GM18526 (cell line): ENCODE results near the gene FOXO1.

ENCODE experiments used
- POLR2A ChIP-seq: IDR thresholded peaks from 3 replicates; pipeline ENCODE4 v1.6.1; 2011; ENCODE audit not compliant: insufficient read length; ENCODE audit errors: extremely low read depth

FOXO1 gene

GRCh38 chr13:40626977-40627376, 39.5 kb downstream of the FOXO1 start:
- no peak for TF ChIP-seq POLR2A

DNA sequence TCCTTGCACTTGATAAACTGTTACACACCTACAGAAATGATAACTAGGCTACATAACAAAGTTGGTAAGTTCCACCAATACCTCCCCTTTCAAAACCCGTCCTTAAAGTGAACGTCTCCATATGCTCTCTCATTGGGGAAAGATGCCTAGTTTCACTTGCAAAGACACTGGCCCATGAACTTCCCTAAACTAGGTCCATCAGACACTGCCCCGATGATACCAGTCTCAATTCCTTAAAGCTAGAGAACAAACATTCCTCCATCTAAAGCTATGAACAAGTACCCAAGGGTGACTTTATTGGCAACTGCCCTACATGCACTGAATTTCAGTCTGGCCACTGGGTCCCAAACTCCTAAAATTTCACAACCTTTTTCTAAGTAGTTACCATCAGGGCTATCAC, 39.9 kb downstream of the FOXO1 start:
- TF ChIP-seq POLR2A = no peak

- no peak for TF ChIP-seq POLR2A
Observed at GRCh38 chr13:40624986-40625385, 41.5 kb downstream of the FOXO1 start.

- no peak for TF ChIP-seq POLR2A
Observed at GRCh38 chr13:40624383-40624782, 42.1 kb downstream of the FOXO1 start.

GRCh38 chr13:40622761-40623160, 43.7 kb downstream of the FOXO1 start:
- no peak for TF ChIP-seq POLR2A

- TF ChIP-seq POLR2A = no peak
Observed at GRCh38 chr13:40622246-40622645, 44.2 kb downstream of the FOXO1 start.

DNA sequence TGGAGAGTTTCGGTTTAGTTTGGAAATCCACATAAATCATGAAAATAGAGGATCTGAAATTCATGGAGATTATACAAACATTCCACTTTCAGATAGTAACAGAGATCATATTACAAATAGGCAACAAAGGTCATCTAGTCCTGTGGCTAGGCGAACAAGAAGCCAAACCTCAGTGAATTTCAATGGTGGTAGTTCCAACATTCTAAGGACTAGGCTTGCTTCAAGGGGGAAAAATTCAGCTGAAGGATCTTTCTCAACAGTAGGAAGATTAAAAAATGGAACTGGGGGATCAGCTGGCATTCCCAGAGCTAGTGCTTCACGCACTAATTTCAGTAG, 47.0 kb downstream of the FOXO1 start:
- no peak for TF ChIP-seq POLR2A

GRCh38 chr13:40618581-40619478, 47.6 kb downstream of the FOXO1 start:
- TF ChIP-seq POLR2A = no peak

DNA sequence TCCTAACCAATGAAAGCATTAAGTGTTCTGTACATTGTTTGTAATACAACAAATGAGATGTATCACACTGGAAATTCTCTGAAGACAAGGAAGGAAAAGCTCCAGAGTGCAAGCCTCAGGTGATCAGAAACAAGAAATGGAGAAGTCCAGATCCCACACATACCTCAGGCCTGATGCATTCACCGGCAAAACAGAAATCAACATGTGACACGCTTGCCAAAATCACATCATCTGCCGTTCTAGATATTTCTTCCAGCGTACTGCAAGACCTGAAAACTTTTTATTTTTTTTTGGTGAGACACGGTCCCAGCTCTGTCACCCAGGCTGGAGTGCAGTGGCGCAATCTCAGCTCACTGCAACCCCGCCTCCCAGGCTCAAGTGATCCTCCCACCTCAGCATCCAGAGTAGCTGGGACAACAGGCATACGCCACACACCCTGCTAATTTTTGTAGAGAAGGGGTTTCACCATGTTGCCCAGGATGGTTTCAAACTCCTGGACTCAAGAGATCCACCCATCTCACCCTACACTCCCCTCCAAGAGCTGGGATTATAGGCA, 48.6 kb downstream of the FOXO1 start:
- no peak for TF ChIP-seq POLR2A

- TF ChIP-seq POLR2A = no peak
Observed at GRCh38 chr13:40615619-40616018, 50.8 kb downstream of the FOXO1 start.

DNA sequence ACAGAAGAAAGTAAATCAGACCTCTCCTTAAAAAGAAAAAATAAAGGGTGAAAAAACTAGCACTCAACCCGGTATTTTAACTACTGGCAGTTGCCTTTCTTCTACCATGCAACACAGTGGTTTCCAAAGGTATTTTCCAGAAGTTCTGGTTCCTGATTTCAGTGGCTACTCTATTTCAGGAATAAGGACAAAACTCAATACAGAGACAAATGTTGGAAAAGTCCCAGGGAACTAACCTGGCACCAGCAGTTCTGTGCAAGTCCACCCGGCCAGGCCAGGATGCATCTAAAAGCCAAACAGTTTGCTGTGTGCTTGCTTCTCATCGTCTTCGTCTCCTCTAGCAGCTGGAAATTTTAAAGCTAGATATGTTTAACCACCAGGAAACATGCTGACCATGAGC, 52.5 kb downstream of the FOXO1 start:
- no peak for TF ChIP-seq POLR2A

DNA sequence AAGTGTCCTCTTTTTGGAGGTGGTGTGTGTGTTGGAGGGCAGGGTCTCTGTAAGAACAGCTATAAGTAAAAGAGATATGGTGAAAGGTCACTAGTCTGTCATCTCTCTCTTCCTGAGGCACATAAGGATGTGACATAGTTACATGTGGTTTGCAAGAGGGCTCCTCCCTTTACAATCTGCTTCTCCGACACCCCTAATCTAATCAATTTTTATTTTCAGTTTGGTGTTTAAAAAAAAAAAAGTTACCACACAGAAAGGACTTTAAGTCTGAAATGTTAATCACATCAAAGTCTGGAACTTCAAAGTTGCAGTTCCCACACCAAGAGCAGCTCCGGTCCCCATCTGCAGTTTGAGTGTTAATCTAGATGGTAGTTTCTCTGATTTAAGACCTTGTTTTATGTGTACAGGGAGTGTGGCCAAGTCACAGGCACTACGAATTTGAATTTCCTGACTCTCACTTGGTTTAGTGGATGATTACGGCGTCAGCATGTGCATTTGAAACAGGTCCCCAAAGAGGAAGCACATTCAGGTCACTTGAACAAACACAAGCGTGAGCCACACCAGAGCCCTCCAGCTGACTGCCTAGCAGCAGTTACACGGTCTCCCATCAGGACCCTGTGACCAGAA, 53.1 kb downstream of the FOXO1 start:
- TF ChIP-seq POLR2A = no peak

- no peak for TF ChIP-seq POLR2A
Observed at GRCh38 chr13:40612041-40612440, 54.4 kb downstream of the FOXO1 start.

DNA sequence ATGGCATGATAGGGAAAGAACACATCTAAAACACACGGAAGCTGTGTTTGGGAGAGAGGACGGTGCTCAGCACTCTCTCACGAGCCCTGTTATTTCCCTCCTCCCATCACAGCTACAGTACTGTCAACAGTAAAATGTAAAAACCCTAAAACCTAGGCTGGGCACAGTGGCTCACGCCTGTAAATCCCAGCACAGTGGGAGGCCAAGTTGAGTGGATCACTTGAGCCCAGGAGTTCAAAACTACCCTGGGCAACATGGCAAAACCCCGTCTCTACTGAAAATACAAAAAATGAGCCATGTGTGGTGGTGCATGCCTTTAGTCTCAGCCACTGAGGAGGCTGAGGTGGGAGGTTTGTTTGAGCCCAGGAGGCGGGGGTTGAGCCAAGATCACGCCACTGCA, 54.8 kb downstream of the FOXO1 start:
- TF ChIP-seq POLR2A = no peak

DNA sequence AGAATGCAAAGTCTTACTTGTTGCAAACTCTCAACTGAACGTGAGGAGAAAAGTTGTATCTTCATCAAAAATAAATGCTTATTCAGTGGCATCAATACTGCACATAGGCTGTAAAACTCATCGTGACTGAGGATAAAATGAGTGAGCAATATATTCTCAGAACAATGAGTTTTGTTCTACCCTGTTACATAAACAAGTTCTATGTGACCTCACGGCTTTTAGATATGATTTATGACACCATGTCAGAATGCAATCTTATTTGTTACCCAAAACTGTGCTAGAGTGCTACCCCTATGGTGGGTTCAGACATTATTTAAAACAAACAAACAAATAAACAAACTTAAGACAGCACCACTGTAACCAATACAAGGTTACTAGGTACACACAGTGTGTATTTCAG, 55.4 kb downstream of the FOXO1 start:
- TF ChIP-seq POLR2A = no peak

DNA sequence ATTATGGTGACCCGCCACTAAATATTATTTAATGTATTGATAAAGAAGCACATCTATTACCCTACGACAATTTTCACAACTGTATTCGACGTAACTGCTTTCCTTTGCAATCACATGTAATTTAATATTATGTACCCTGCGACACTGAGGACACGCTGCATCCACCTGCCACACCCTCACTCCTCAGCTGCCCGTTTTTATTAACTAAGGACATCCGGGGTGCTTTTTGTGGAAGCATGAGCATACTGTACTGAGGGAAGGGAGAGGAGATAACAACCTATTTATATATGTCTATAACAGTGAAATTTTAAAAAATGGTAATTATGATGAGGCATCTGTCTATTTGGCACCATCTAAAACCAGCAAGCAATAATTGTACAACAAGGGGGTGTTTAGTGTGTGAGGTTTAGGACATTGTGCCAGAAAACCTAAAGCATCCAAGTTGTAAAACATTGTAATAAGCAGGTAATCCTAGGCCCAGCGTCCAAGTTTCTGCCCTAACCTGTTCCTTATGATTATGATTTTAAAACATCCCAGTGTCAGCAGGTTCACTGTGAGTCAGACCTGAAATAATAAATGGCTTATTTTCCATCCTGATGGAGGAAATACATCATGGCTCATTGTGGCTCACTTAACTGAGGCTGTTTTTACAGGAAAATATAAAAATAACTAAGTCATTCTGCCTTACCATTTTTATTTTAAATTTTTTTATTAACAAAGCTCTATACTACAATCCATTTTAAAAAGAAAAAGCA, 56.3 kb downstream of the FOXO1 start:
- TF ChIP-seq POLR2A = no peak
